Measurements from ENCODE around the gene VWDE.

- TF ChIP-seq POLR2A (IDR thresholded peaks at IDR 0.05; ENCODE audit: borderline replicate concordance, extremely low read depth, insufficient read depth, insufficient read length) (no peak), JUND (IDR thresholded peaks at IDR 0.05) (no peak), CTCF (IDR thresholded peaks at IDR 0.05 in 2 of 3, conservative IDR thresholded peaks at IDR 0.05 in 1 of 3; ENCODE audit: borderline replicate concordance in 1 of 3, insufficient read depth in 1 of 3, low read depth in 2 of 3, low read length in 2 of 3) (no peak), CBX3 (IDR thresholded peaks at IDR 0.05; ENCODE audit: low read depth) (no peak), EZH2 (IDR thresholded peaks at IDR 0.05) (no peak), ZFX (IDR thresholded peaks at IDR 0.05) (no peak)
- TF ChIP-seq, protein P1, sequence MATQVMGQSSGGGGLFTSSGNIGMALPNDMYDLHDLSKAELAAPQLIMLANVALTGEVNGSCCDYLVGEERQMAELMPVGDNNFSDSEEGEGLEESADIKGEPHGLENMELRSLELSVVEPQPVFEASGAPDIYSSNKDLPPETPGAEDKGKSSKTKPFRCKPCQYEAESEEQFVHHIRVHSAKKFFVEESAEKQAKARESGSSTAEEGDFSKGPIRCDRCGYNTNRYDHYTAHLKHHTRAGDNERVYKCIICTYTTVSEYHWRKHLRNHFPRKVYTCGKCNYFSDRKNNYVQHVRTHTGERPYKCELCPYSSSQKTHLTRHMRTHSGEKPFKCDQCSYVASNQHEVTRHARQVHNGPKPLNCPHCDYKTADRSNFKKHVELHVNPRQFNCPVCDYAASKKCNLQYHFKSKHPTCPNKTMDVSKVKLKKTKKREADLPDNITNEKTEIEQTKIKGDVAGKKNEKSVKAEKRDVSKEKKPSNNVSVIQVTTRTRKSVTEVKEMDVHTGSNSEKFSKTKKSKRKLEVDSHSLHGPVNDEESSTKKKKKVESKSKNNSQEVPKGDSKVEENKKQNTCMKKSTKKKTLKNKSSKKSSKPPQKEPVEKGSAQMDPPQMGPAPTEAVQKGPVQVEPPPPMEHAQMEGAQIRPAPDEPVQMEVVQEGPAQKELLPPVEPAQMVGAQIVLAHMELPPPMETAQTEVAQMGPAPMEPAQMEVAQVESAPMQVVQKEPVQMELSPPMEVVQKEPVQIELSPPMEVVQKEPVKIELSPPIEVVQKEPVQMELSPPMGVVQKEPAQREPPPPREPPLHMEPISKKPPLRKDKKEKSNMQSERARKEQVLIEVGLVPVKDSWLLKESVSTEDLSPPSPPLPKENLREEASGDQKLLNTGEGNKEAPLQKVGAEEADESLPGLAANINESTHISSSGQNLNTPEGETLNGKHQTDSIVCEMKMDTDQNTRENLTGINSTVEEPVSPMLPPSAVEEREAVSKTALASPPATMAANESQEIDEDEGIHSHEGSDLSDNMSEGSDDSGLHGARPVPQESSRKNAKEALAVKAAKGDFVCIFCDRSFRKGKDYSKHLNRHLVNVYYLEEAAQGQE (IDR thresholded peaks at IDR 0.05; ENCODE audit: low read depth) = no peak
Observed at GRCh38 chr7:12423355-12423996, 19.8 kb upstream of the VWDE start.
